H7 (cell line): ENCODE results near the gene CSAG1. TPM values are rescaled to one million over a fixed set of nuclear protein-coding genes. Genes with fewer than 3 reads are reported as not detected.
"Not testable (repeated sequence)": the region's sequence is repeated elsewhere in the genome, so short reads cannot be mapped to it uniquely, and the experiment has no call there.

Experiments used
- DNase-seq: peaks from one replicate; pipeline ENCODE4 v3.0.0; 2012
- H3K27me3 ChIP-seq: 2 replicates; pipeline ENCODE4 v1.6.0; 2011; ENCODE audit warnings: mild to moderate bottlenecking, low read length; ENCODE audit not compliant: control insufficient read depth, insufficient read depth
- H3K36me3 ChIP-seq: replicated peaks from 2 replicates; pipeline ENCODE4 v1.5.1; 2011; ENCODE audit warnings: low read length; ENCODE audit not compliant: control insufficient read depth, insufficient read depth
- H3K4me3 ChIP-seq: 2 replicates; pipeline ENCODE4 v1.5.1; 2011; ENCODE audit warnings: low read depth, mild to moderate bottlenecking, control low read depth, low read length, moderate library complexity; ENCODE audit not compliant: insufficient read depth
- total RNA-seq: library from RNA; depleted of rRNA; stranded (reverse); fragments of >200 nt; shearing (Covaris generic); gene quantifications from 2 replicates; pipeline ENCODE4 v1.2.3, GENCODE V29; 2014; rRNA removed

CSAG1 gene
- total RNA-seq, 1 experiment from 2014 or later: not detected

- no peak for DNase-seq
- no peak overlapping the region for H3K4me3 ChIP-seq
- no peaks in the 10 kb centered on the region for H3K36me3 ChIP-seq
- no peaks in the 10 kb centered on the region for H3K27me3 ChIP-seq
These were observed 8.1 kb downstream of the CSAG1 start for GRCh38 chrX:152725409-152725808.

GRCh38 chrX:152713815-152714787 lies 19.4 kb downstream of the CSAG1 start, which contains the start of gene MAGEA2B:
Gene MAGEA2B, plus strand, starts transcription at chrX:152714628. Its CDS starts 2,479 bp downstream, at chrX:152717107.
- not testable (repeated sequence) for DNase-seq

GRCh38 chrX:152713195-152713594 lies 20.3 kb downstream of the CSAG1 start:
- DNase-seq, H3K36me3 ChIP-seq, H3K27me3 ChIP-seq: not testable (repeated sequence)

More at GRCh38 chrX:152713815-152714787, 19.4 kb downstream of the CSAG1 start, which contains the start of gene MAGEA2B:
- not testable (repeated sequence) for H3K27me3 ChIP-seq, H3K4me3 ChIP-seq, H3K36me3 ChIP-seq

GRCh38 chrX:152709173-152709572 lies 24.3 kb downstream of the CSAG1 start, which contains the start of gene CSAG2:
Gene CSAG2, minus strand, starts transcription at chrX:152709273. Its CDS starts 161 bp downstream, at chrX:152709112.
- not testable (repeated sequence) for DNase-seq, H3K4me3 ChIP-seq, H3K36me3 ChIP-seq, H3K27me3 ChIP-seq

More at GRCh38 chrX:152713195-152713594, 20.3 kb downstream of the CSAG1 start:
- H3K4me3 ChIP-seq: not testable (repeated sequence)

GRCh38 chrX:152706500-152706899 lies 27.0 kb downstream of the CSAG1 start:
- not testable (repeated sequence) for H3K36me3 ChIP-seq, H3K4me3 ChIP-seq, H3K27me3 ChIP-seq, DNase-seq

- not testable (repeated sequence) for H3K36me3 ChIP-seq, H3K4me3 ChIP-seq, DNase-seq, H3K27me3 ChIP-seq
These were observed 33.1 kb downstream of the CSAG1 start for GRCh38 chrX:152700390-152700789.

- not testable (repeated sequence) for H3K4me3 ChIP-seq, H3K36me3 ChIP-seq, H3K27me3 ChIP-seq, DNase-seq
These were observed 35.3 kb downstream of the CSAG1 start, which contains the start of gene MAGEA3 for GRCh38 chrX:152697952-152698931. Gene MAGEA3, plus strand, starts transcription at chrX:152698794. Its CDS starts 2,039 bp downstream, at chrX:152700833.

GRCh38 chrX:152681012-152681411 lies 52.5 kb downstream of the CSAG1 start:
- not testable (repeated sequence) for H3K4me3 ChIP-seq, H3K36me3 ChIP-seq, DNase-seq, H3K27me3 ChIP-seq

Other genes with a start within 250 kb of the CSAG1 start
- 3.5 and 3.8 TPM in 2 replicates for gene GABRQ, start 95.8 kb downstream of the CSAG1 start, total RNA-seq
- gene MAGEA3, start 34.9 kb downstream of the CSAG1 start, total RNA-seq: 0.07 TPM in 1 of 2 replicates, not detected in the other
- 0.28 TPM in 1 of 2 replicates, not detected in the other for gene CSAG2, start 24.4 kb downstream of the CSAG1 start, total RNA-seq
- 3.1 TPM in 1 of 2 replicates, not detected in the other for gene MAGEA2B, start 19.1 kb downstream of the CSAG1 start, total RNA-seq
- not detected in 2 replicates for gene MAGEA12, start within 50 bp of the CSAG1 start, total RNA-seq
- gene MAGEA2, start 20.1 kb upstream of the CSAG1 start, total RNA-seq: 1.2 and 3.5 TPM in 2 replicates
- gene CSAG3, start 25.5 kb upstream of the CSAG1 start, total RNA-seq: 0.52 TPM in 1 of 2 replicates, not detected in the other
- gene MAGEA6, start 36.0 kb upstream of the CSAG1 start, total RNA-seq: not detected in 2 replicates
- 22.3 and 26.2 TPM in 2 replicates for gene CETN2, start 97.0 kb upstream of the CSAG1 start, total RNA-seq
- 17.2 and 18.0 TPM in 2 replicates for gene NSDHL, start 97.3 kb upstream of the CSAG1 start, total RNA-seq
- gene ZNF185, start 164.3 kb upstream of the CSAG1 start, total RNA-seq: 7.0 and 7.8 TPM in 2 replicates